HUDEP-2 (cell line): ENCODE data around the gene RB1.
"Not testable (repeated sequence)": the region's sequence is repeated elsewhere in the genome, so short reads cannot be mapped to it uniquely, and the experiment has no call there.

ENCODE experiments used
- DNase-seq, 76 experiments: peaks; one replicate each; lab custom pipeline; 2025; ENCODE audit not compliant: unreplicated experiment in 76 of 76; lab: John Stamatoyannopoulos, UW

The RB1 gene

GRCh38 chr13:48344264-48344663 lies 40.7 kb downstream of the RB1 start:
- no peak for DNase-seq

- no peak for DNase-seq
These were observed 43.0 kb downstream of the RB1 start for GRCh38 chr13:48346583-48346982.

- no peak for DNase-seq
These were observed 46.0 kb downstream of the RB1 start for GRCh38 chr13:48349525-48349924.

GRCh38 chr13:48353590-48353989 lies 50.0 kb downstream of the RB1 start:
- no peak for DNase-seq

- DNase-seq, result not testable (repeated sequence)
These were observed 52.0 kb downstream of the RB1 start for GRCh38 chr13:48355524-48355923.

GRCh38 chr13:48356750-48357149 lies 53.2 kb downstream of the RB1 start:
- DNase-seq, result no peak

GRCh38 chr13:48369988-48370387 lies 66.4 kb downstream of the RB1 start:
- DNase-seq, result no peak

- DNase-seq, result no peak
These were observed 67.3 kb downstream of the RB1 start for GRCh38 chr13:48370815-48371214.

GRCh38 chr13:48377857-48378256 lies 74.3 kb downstream of the RB1 start:
- no peak for DNase-seq

- DNase-seq, result no peak
These were observed 77.0 kb downstream of the RB1 start for GRCh38 chr13:48380581-48380980.

GRCh38 chr13:48383384-48383783 lies 79.8 kb downstream of the RB1 start:
- DNase-seq, result no peak

- DNase-seq, result no peak
These were observed 83.3 kb downstream of the RB1 start for GRCh38 chr13:48386816-48387215.

- no peak for DNase-seq
These were observed 87.7 kb downstream of the RB1 start for GRCh38 chr13:48391257-48391656.

- no peak for DNase-seq
These were observed 89.6 kb downstream of the RB1 start for GRCh38 chr13:48393030-48393697.

GRCh38 chr13:48393698-48394085 lies 90.1 kb downstream of the RB1 start:
- no peak for DNase-seq

GRCh38 chr13:48397744-48398143 lies 94.2 kb downstream of the RB1 start:
- DNase-seq, result no peak

GRCh38 chr13:48398450-48399095 lies 95.0 kb downstream of the RB1 start:
- DNase-seq, result no peak

GRCh38 chr13:48400090-48400694 lies 96.6 kb downstream of the RB1 start:
- DNase-seq, result no peak

GRCh38 chr13:48400850-48401291 lies 97.3 kb downstream of the RB1 start:
- no peak for DNase-seq

- DNase-seq, result no peak
These were observed 97.9 kb downstream of the RB1 start for GRCh38 chr13:48401480-48401879.

GRCh38 chr13:48402325-48402932 lies 98.9 kb downstream of the RB1 start:
- DNase-seq, result no peak

GRCh38 chr13:48403151-48403631 lies 99.6 kb downstream of the RB1 start:
- DNase-seq, result no peak
